Fibroblast of mammary gland (primary cell): Measurements from ENCODE around the gene ANAPC10.

ENCODE experiments used
- DNase-seq: peaks from one replicate; pipeline ENCODE4 v3.0.0-alpha.2; 2010; ENCODE audit warnings: low read depth
- H3K4me3 ChIP-seq: 2 replicates; pipeline ENCODE4 v1.5.1; 2011; ENCODE audit warnings: low read depth, mild to moderate bottlenecking, low read length, moderate library complexity; ENCODE audit not compliant: control insufficient read depth
- CTCF ChIP-seq: conservative IDR thresholded peaks from 2 replicates; pipeline ENCODE4 v1.5.1; 2011; ENCODE audit warnings: low read depth, low read length, inconsistent platforms; ENCODE audit not compliant: control insufficient read depth, insufficient read depth

ANAPC10 gene

GRCh38 chr4:145055533-145056257 is 42.3 kb downstream of the ANAPC10 start:
- TF ChIP-seq CTCF, result no peak
- no peak for DNase-seq

GRCh38 chr4:145049241-145049640 is 48.8 kb downstream of the ANAPC10 start:
- DNase-seq, result no peak
- no peak for TF ChIP-seq CTCF
- no peak overlapping the region for H3K4me3 ChIP-seq

More at GRCh38 chr4:145055533-145056257, 42.3 kb downstream of the ANAPC10 start:
- H3K4me3 ChIP-seq, result no peak overlapping the region

GRCh38 chr4:145048817-145049216 is 49.2 kb downstream of the ANAPC10 start:
- TF ChIP-seq CTCF, result no peak
- DNase-seq, result peak; percentile 26
- H3K4me3 ChIP-seq, result no peak overlapping the region

GRCh38 chr4:145047151-145047550 is 50.8 kb downstream of the ANAPC10 start:
- H3K4me3 ChIP-seq, result no peak overlapping the region
- no peak for DNase-seq
- TF ChIP-seq CTCF, result no peak

- DNase-seq, result no peak
- H3K4me3 ChIP-seq, result no peak overlapping the region
- no peak for TF ChIP-seq CTCF
These were observed 52.8 kb downstream of the ANAPC10 start for GRCh38 chr4:145045180-145045579.

- peak; percentile 37 for DNase-seq
- H3K4me3 ChIP-seq, result no peak overlapping the region
- no peak for TF ChIP-seq CTCF
These were observed 53.7 kb downstream of the ANAPC10 start for GRCh38 chr4:145044341-145044740.
